Smooth muscle cell (in vitro differentiated cells): ENCODE data around the gene RFNG. TPM values are rescaled to one million over a fixed set of nuclear protein-coding genes. Genes with fewer than 3 reads are reported as not detected.

ENCODE experiments used
- DNase-seq: peaks from one replicate; lab custom pipeline; 2025; ENCODE audit not compliant: unreplicated experiment; lab: John Stamatoyannopoulos, UW
- H2AFZ ChIP-seq: fragments of 200-600 bp; sonication (generic); 2 replicates; pipeline ENCODE4 v1.6.0; 2016; ENCODE audit warnings: antibody characterized with exemption, low read depth, mild to moderate bottlenecking
- H3F3A ChIP-seq: fragments of 200-600 bp; sonication (generic); 2 replicates; pipeline ENCODE4 v1.6.0; 2017; ENCODE audit warnings: antibody characterized with exemption, low read depth
- H3K27ac ChIP-seq: fragments of 200-600 bp; sonication (generic); 2 replicates; pipeline ENCODE4 v1.5.1; 2016; ENCODE audit warnings: low read depth, mild to moderate bottlenecking
- H3K27me3 ChIP-seq: fragments of 200-600 bp; sonication (generic); 2 replicates; pipeline ENCODE4 v1.6.1; 2016; ENCODE audit warnings: low read depth, mild to moderate bottlenecking
- H3K36me3 ChIP-seq: fragments of 200-600 bp; sonication (generic); 2 replicates; pipeline ENCODE4 v1.5.1; 2016; ENCODE audit warnings: low read depth
- H3K4me1 ChIP-seq: fragments of 200-600 bp; sonication (generic); 2 replicates; pipeline ENCODE4 v1.5.1; 2016; ENCODE audit warnings: low read depth
- H3K4me2 ChIP-seq: fragments of 200-600 bp; sonication (generic); 2 replicates; pipeline ENCODE4 v1.6.0; 2016; ENCODE audit warnings: mild to moderate bottlenecking
- H3K4me3 ChIP-seq: fragments of 200-600 bp; sonication (generic); 2 replicates; pipeline ENCODE4 v1.5.1; 2016; ENCODE audit warnings: mild to moderate bottlenecking
- H3K79me2 ChIP-seq: fragments of 200-600 bp; sonication (generic); 2 replicates; pipeline ENCODE4 v1.6.0; 2016; ENCODE audit warnings: low read depth, mild to moderate bottlenecking
- H3K9ac ChIP-seq: fragments of 200-600 bp; sonication (generic); 2 replicates; pipeline ENCODE4 v1.6.0; 2016; ENCODE audit warnings: low read depth
- H3K9me3 ChIP-seq: fragments of 200-600 bp; sonication (generic); replicated peaks from 2 replicates; pipeline ENCODE4 v1.5.1; 2016; ENCODE audit warnings: low read depth
- H4K20me1 ChIP-seq: fragments of 200-600 bp; sonication (generic); 2 replicates; pipeline ENCODE4 v1.6.0; 2016; ENCODE audit warnings: low read depth
- WGBS: methylation state at CpG from one replicate; pipeline ENCODE4 v1.1.7; 2016; ENCODE audit warnings: low lambda C conversion rate; 5-methylcytosine and 5-hydroxymethylcytosine counted together
- polyA plus RNA-seq: library from polyadenylated mRNA; unstranded; fragments of >200 nt; fragmentation: Nextera tagmentation; extraction: Ambion mirVana; gene quantifications from 2 replicates; pipeline ENCODE4 v1.2.1, GENCODE V29; 2016
- total RNA-seq: library from RNA; depleted of rRNA; stranded (reverse); fragments of >200 nt; gene quantifications from 2 replicates; pipeline ENCODE4 v1.2.3, GENCODE V29; 2014
- TF ChIP-seq, protein P1 (sequence below): fragments of 200-600 bp; sonication (generic); IDR thresholded peaks from 2 replicates; pipeline ENCODE4 v1.5.1; 2017; ENCODE audit warnings: borderline replicate concordance, mild to moderate bottlenecking, antibody characterized with exemption; ENCODE audit not compliant: insufficient read depth, poor library complexity, severe bottlenecking

The RFNG gene
- total and polyA plus RNA-seq, 2 experiments from 2014 or later: 27.1 to 54.9 TPM

DNA sequence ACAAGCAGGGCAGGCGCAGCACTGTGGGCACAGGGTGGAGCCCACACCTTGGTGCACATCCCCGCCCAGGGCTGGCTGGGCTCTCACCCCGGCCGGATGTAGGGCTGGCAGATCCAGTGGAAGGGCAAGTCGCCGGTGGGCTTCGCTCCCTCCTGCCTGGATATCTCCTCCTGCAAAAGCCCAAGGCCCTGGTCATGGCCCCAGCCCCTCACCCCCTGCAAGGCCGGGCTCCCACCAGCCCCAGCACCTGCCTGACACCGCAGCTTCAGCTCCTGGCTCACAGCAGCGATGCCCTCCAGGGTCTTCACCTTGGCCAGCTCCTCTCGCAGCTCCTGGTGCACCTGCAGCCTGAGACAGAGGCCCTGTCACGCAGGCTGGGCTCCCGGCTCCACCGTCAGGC is 9.0 kb upstream of the RFNG start:
- Histone ChIP-seq H2AFZ (no peak overlapping the region), H3K9ac (no peak overlapping the region), H3K27ac (no peak overlapping the region), H3K27me3 (no peaks in the 10 kb centered on the region), H4K20me1 (no peaks in the 10 kb centered on the region), H3K36me3 (no peaks in the 10 kb centered on the region), H3K79me2 (peaks cover 5% of the 10 kb centered on the region), H3K4me1 (peaks cover 6% of the 10 kb centered on the region), H3K4me2 (no peak overlapping the region), H3K4me3 (no peak overlapping the region), H3K9me3 (no peaks in the 10 kb centered on the region), H3F3A (no peaks in the 10 kb centered on the region)
- 91% methylated on average over 14 of the region's 14 CpGs for WGBS
- DNase-seq: no peak
- TF ChIP-seq, protein P1, sequence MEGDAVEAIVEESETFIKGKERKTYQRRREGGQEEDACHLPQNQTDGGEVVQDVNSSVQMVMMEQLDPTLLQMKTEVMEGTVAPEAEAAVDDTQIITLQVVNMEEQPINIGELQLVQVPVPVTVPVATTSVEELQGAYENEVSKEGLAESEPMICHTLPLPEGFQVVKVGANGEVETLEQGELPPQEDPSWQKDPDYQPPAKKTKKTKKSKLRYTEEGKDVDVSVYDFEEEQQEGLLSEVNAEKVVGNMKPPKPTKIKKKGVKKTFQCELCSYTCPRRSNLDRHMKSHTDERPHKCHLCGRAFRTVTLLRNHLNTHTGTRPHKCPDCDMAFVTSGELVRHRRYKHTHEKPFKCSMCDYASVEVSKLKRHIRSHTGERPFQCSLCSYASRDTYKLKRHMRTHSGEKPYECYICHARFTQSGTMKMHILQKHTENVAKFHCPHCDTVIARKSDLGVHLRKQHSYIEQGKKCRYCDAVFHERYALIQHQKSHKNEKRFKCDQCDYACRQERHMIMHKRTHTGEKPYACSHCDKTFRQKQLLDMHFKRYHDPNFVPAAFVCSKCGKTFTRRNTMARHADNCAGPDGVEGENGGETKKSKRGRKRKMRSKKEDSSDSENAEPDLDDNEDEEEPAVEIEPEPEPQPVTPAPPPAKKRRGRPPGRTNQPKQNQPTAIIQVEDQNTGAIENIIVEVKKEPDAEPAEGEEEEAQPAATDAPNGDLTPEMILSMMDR: no peak

DNA sequence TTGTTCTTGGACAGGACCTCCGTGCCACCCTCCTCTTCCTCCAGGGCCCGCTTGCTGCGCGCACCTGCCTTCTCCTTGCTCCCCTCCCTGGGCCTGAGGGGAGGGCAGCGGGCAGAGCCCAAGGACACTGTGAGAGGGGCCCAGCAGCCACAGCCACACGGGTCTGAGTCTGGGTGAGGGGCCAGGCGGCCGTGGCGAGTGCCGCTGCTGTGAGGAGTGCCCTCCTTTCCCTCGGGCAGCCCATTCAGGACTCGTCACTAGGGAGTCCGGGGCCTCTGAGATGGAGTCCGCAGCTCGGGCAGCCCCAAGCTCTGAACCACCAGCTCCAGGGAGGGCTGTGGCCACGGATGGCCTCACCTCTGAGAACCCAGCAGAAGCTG is 8.4 kb upstream of the RFNG start:
- Histone ChIP-seq H3K36me3 (no peaks in the 10 kb centered on the region), H4K20me1 (no peaks in the 10 kb centered on the region)
- WGBS: 97% methylated on average over 16 of the region's 16 CpGs

DNA sequence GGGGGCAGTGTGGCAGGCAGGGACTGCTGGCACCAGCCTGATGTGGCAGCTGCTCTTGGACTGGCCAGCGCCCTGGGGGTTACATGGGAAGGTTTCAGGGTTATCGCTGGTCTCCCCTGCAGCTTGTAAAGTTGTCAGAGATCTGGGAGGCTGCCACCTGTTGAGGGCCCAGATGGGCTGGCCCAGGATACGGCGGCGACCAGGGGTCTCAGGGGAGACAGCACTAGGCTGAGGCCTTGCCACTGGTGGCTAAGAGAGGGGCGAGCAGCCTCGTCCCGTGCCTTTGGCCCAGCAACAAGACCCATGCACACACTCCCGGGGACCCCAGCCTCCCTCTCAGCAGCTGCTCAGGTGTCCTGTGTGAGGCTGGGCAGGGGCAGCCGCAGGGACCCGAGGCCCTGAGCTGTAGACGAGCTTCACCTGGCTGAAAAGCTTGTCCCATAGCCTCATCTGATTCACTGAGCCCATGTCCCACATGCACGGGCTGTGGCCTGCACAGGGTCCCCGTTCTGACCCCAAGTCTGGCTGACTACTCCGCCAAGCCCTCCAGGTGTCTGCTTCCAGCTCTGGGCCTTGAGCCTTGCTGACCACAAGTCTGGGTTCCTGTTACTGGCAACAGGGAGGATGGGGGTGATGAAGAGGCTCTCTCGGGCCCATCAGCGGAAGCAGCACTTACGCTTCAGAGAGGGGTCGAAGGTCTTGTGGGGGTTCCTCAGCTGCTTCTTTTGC is 7.8 kb upstream of the RFNG start:
- H3K4me2 ChIP-seq: no peak overlapping the region
- H3K79me2 ChIP-seq: peaks cover 5% of the 10 kb centered on the region
- no peaks in the 10 kb centered on the region for H3K27me3 ChIP-seq
- H3K27ac ChIP-seq: no peak overlapping the region
- no peaks in the 10 kb centered on the region for H3K4me1 ChIP-seq
- 93% methylated on average over 19 of the region's 19 CpGs for WGBS
- no peaks in the 10 kb centered on the region for H3K36me3 ChIP-seq
- H3K9ac ChIP-seq: no peak overlapping the region
- H3F3A ChIP-seq: no peaks in the 10 kb centered on the region
- TF ChIP-seq, protein P1: no peak
- H3K4me3 ChIP-seq: no peak overlapping the region
- no peak overlapping the region for H2AFZ ChIP-seq
- DNase-seq: no peak
- H3K9me3 ChIP-seq: no peaks in the 10 kb centered on the region
- H4K20me1 ChIP-seq: no peaks in the 10 kb centered on the region

More for the DNA sequence above, 8.4 kb upstream of the RFNG start:
- no peak overlapping the region for H2AFZ ChIP-seq
- TF ChIP-seq, protein P1: no peak
- H3K4me2 ChIP-seq: no peak overlapping the region
- no peak for DNase-seq
- peaks cover 5% of the 10 kb centered on the region for H3K4me1 ChIP-seq
- H3K27me3 ChIP-seq: no peaks in the 10 kb centered on the region
- no peaks in the 10 kb centered on the region for H3F3A ChIP-seq
- H3K4me3 ChIP-seq: no peak overlapping the region
- H3K9ac ChIP-seq: no peak overlapping the region
- no peaks in the 10 kb centered on the region for H3K9me3 ChIP-seq
- H3K79me2 ChIP-seq: peaks cover 5% of the 10 kb centered on the region
- H3K27ac ChIP-seq: no peak overlapping the region

DNA sequence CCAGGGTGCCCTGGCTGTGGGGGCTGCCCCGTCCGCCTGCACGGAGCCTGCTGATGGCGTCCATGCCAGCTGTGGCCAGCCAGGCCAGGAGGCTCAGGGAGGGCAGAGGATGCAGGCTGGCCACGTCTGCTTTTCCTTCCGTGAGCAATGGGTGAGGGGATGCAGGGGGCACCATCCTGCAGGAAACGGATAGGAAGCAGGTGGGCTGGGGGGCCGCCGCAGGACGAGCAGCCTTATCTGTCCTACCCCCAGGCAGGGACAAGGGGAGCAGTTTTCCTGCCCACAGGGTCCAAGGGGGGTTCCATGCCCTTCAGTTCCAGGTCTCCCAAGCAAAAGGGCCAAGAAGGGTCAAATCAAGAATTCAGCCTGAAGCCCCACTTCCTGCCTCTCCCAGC is 7.2 kb upstream of the RFNG start:
- Histone ChIP-seq H3K36me3 (no peaks in the 10 kb centered on the region), H3K4me3 (no peak overlapping the region), H3K79me2 (peaks cover under 1% of the 10 kb centered on the region), H3K9ac (no peak overlapping the region), H3F3A (no peaks in the 10 kb centered on the region), H3K9me3 (no peaks in the 10 kb centered on the region), H3K27me3 (no peaks in the 10 kb centered on the region), H4K20me1 (no peaks in the 10 kb centered on the region), H3K4me2 (no peak overlapping the region), H2AFZ (no peak overlapping the region), H3K4me1 (no peaks in the 10 kb centered on the region), H3K27ac (no peak overlapping the region)
- TF ChIP-seq, protein P1: no peak
- no peak for DNase-seq
- 92% methylated on average over 9 of the region's 10 CpGs for WGBS
